HEK293T (cell line): Measurements from ENCODE around the gene SCAANT1.

Experiments used
- CTCF ChIA-PET: fragments of 350-600 bp; formaldehyde crosslinking; extraction: SDS; loops from one replicate; lab custom pipeline; 2021; ENCODE audit warnings: antibody characterized with exemption, inconsistent platforms; lab: Yijun Ruan, JAX
- POLR2A ChIA-PET: fragments of 350-600 bp; formaldehyde crosslinking; extraction: SDS; loops from one replicate; lab custom pipeline; 2020; ENCODE audit warnings: antibody characterized with exemption, inconsistent platforms; lab: Yijun Ruan, JAX
- DNase-seq: peaks from one replicate; pipeline ENCODE4 v3.0.0; 2012; ENCODE audit warnings: mixed read lengths; ENCODE audit errors: extremely low spot score
- ARNT ChIP-seq: fragments of 450-650 bp; IDR thresholded peaks from 2 replicates; pipeline ENCODE4 v1.6.1; 2017; ENCODE audit warnings: mild to moderate bottlenecking
- BHLHE40 ChIP-seq: fragments of 450-650 bp; IDR thresholded peaks from 2 replicates; pipeline ENCODE4 v1.6.1; 2016; ENCODE audit warnings: mild to moderate bottlenecking, moderate library complexity, borderline replicate concordance
- CTBP1 ChIP-seq: fragments of 450-650 bp; IDR thresholded peaks from 2 replicates; pipeline ENCODE4 v1.6.1; 2016; ENCODE audit warnings: borderline replicate concordance
- ELF4 ChIP-seq: fragments of 450-650 bp; IDR thresholded peaks from 2 replicates; pipeline ENCODE4 v1.6.1; 2017; ENCODE audit warnings: antibody characterized with exemption
- FOXA1 ChIP-seq: fragments of 450-650 bp; IDR thresholded peaks from 2 replicates; pipeline ENCODE4 v1.6.1; 2016; ENCODE audit warnings: mild to moderate bottlenecking
- FOXK2 ChIP-seq: fragments of 450-650 bp; IDR thresholded peaks from 2 replicates; pipeline ENCODE4 v1.6.1; 2016; ENCODE audit warnings: mild to moderate bottlenecking
- FOXM1 ChIP-seq: fragments of 450-650 bp; IDR thresholded peaks from 2 replicates; pipeline ENCODE4 v1.6.1; 2017; ENCODE audit warnings: mild to moderate bottlenecking, borderline replicate concordance
- HDGF ChIP-seq: fragments of 450-650 bp; IDR thresholded peaks from 2 replicates; pipeline ENCODE4 v1.6.1; 2017; ENCODE audit warnings: antibody characterized with exemption, borderline replicate concordance
- L3MBTL2 ChIP-seq: fragments of 450-650 bp; conservative IDR thresholded peaks from 2 replicates; pipeline ENCODE4 v1.6.1; 2016; ENCODE audit warnings: mild to moderate bottlenecking
- LEF1 ChIP-seq: fragments of 450-650 bp; IDR thresholded peaks from 2 replicates; pipeline ENCODE4 v1.6.1; 2017; ENCODE audit warnings: mild to moderate bottlenecking, borderline replicate concordance
- NFRKB ChIP-seq: fragments of 450-650 bp; IDR thresholded peaks from 2 replicates; pipeline ENCODE4 v1.6.1; 2016; ENCODE audit warnings: mild to moderate bottlenecking, moderate library complexity
- PKNOX1 ChIP-seq: fragments of 450-650 bp; IDR thresholded peaks from 2 replicates; pipeline ENCODE4 v1.6.1; 2016
- SP1 ChIP-seq: fragments of 450-650 bp; IDR thresholded peaks from 2 replicates; pipeline ENCODE4 v1.6.1; 2017
- SUZ12 ChIP-seq: fragments of 450-650 bp; IDR thresholded peaks from 2 replicates; pipeline ENCODE4 v1.6.1; 2016; ENCODE audit warnings: mild to moderate bottlenecking
- TARDBP ChIP-seq: fragments of 450-650 bp; IDR thresholded peaks from 2 replicates; pipeline ENCODE4 v1.6.1; 2016
- ZNF384 ChIP-seq: fragments of 450-650 bp; IDR thresholded peaks from 2 replicates; pipeline ENCODE4 v1.6.1; 2016

The SCAANT1 gene

GRCh38 chr3:63896332-63897030, 15.7 kb downstream of the SCAANT1 start:
- POLR2A ChIA-PET: interaction anchor here (1.3 kb wide), 1 partner anchor 15 kb away, joined by 3 read pairs; the partner anchor contains the start of gene SCAANT1
- TF ChIP-seq LEF1 (no peak), FOXA1 (no peak), FOXK2 (no peak), CTBP1 (no peak), BHLHE40 (no peak), HDGF (no peak), FOXM1 (no peak), SUZ12 (no peak), L3MBTL2 (no peak), ZNF384 (no peak)
- CTCF ChIA-PET: interaction anchor here (1.2 kb wide), 1 partner anchor 65 kb away, joined by 3 read pairs; no protein-coding TSS in a partner anchor
- DNase-seq: no peak

GRCh38 chr3:63895422-63896189, 16.6 kb downstream of the SCAANT1 start:
- POLR2A ChIA-PET: interaction anchor here (1.3 kb wide), 1 partner anchor 16 kb away, joined by 3 read pairs; the partner anchor contains the start of gene SCAANT1
- DNase-seq: no peak
- CTCF ChIA-PET: interaction anchor here (0.6 kb wide), 1 partner anchor 1231 kb away, joined by 3 read pairs; no protein-coding TSS in a partner anchor
- TF ChIP-seq L3MBTL2: no peak
- TF ChIP-seq ARNT: no peak
- no peak for TF ChIP-seq ELF4

- TF ChIP-seq BHLHE40 (no peak), PKNOX1 (no peak), ELF4 (no peak), HDGF (no peak), L3MBTL2 (no peak), NFRKB (no peak), FOXA1 (no peak), TARDBP (no peak), ZNF384 (no peak), FOXK2 (no peak), SP1 (no peak), ARNT (no peak), LEF1 (no peak), SUZ12 (no peak)
- no peak for DNase-seq
- ChIA-PET POLR2A (interaction anchor here (0.8 kb wide), 1 partner anchor 30 kb away, joined by 3 read pairs; the partner anchor contains the start of genes ATXN7 and THOC7), CTCF (no interaction called here)
Measured at GRCh38 chr3:63892773-63893352, 19.3 kb downstream of the SCAANT1 start.

- POLR2A ChIA-PET: no interaction called here
- CTCF ChIA-PET: no interaction called here
Measured at GRCh38 chr3:63891518-63891917, 20.7 kb downstream of the SCAANT1 start.

GRCh38 chr3:63886858-63887257, 25.3 kb downstream of the SCAANT1 start:
- CTCF ChIA-PET: interaction anchor here (0.6 kb wide), 1 partner anchor 68 kb away, joined by 3 read pairs; the partner anchor contains the start of gene C3orf49
- DNase-seq: no peak
- TF ChIP-seq BHLHE40 (no peak), CTBP1 (no peak), TARDBP (no peak), ELF4 (no peak), FOXK2 (no peak), FOXM1 (no peak), NFRKB (no peak), SP1 (no peak), ARNT (no peak), L3MBTL2 (no peak), HDGF (no peak), ZNF384 (no peak), PKNOX1 (no peak)
- POLR2A ChIA-PET: no interaction called here

More at GRCh38 chr3:63891518-63891917, 20.7 kb downstream of the SCAANT1 start:
- TF ChIP-seq ARNT (no peak), ZNF384 (no peak), TARDBP (no peak), ELF4 (no peak), NFRKB (no peak)
- no peak for DNase-seq

- POLR2A ChIA-PET: no interaction called here
- no peak for TF ChIP-seq ELF4
- no peak for TF ChIP-seq PKNOX1
- TF ChIP-seq ARNT: no peak
- TF ChIP-seq FOXM1: no peak
- TF ChIP-seq SP1: no peak
- TF ChIP-seq TARDBP: no peak
- DNase-seq: no peak
- CTCF ChIA-PET: no interaction called here
Measured at GRCh38 chr3:63880653-63881052, 31.5 kb downstream of the SCAANT1 start.
